Body of pancreas (tissue), 4 donors: ENCODE data around the gene PCYOX1L. TPM values are rescaled to one million over a fixed set of nuclear protein-coding genes. Genes with fewer than 3 reads are reported as not detected.

Experiments
- ATAC-seq: fragments of 150-250 bp; one replicate; pipeline ENCODE4 v1.9.1; 2016
- DNase-seq, 4 donors: peaks; one replicate each; pipeline ENCODE4 v3.0.0-alpha.2; 2019
- H3K27ac ChIP-seq, 4 donors: fragments of 200-600 bp; sonication (generic); 1 replicate in 3 of 4; 2 replicates in 1 of 4; pipeline versions ENCODE4 v1.5.1 to v1.6.1; 2016 to 2019; ENCODE audit warnings: mild to moderate bottlenecking in 1 of 4, mixed read lengths in 1 of 4, moderate library complexity in 1 of 4
- H3K27me3 ChIP-seq, 2 donors: fragments of 200-600 bp; sonication (generic); one replicate each; pipeline ENCODE4 v1.6.0; 2016; ENCODE audit warnings: mild to moderate bottlenecking in 1 of 2
- H3K36me3 ChIP-seq, 2 donors: fragments of 200-600 bp; sonication (generic); replicated peaks in 1 of 2; 2 replicates each; pipeline ENCODE4 v1.5.1; 2016; ENCODE audit warnings: low read depth in 2 of 2; ENCODE audit not compliant: insufficient read depth in 1 of 2
- H3K4me1 ChIP-seq: fragments of 200-600 bp; sonication (generic); one replicate; pipeline ENCODE4 v1.6.0; 2016
- H3K4me3 ChIP-seq, 2 donors: fragments of 200-600 bp; sonication (generic); 1 replicate in 1 of 2; 2 replicates in 1 of 2; pipeline ENCODE4 v1.5.1; 2016 to 2019
- H3K9me3 ChIP-seq, 3 donors: fragments of 200-600 bp; sonication (generic); 1 replicate in 2 of 3; 2 replicates in 1 of 3; pipeline ENCODE4 v1.5.1; 2016
- POLR2A ChIP-seq, 3 donors: fragments of 450-650 bp; IDR thresholded peaks; one replicate each; pipeline ENCODE4 v1.6.1; 2016; ENCODE audit warnings: antibody characterized with exemption in 3 of 3, mild to moderate bottlenecking in 2 of 3
- WGBS, 2 donors: methylation state at CpG; one replicate each; pipeline ENCODE4 v1.1.5; 2017; 5-methylcytosine and 5-hydroxymethylcytosine counted together
- intact Hi-C: fragments of 100-400 bp; cut with DNase I; formaldehyde crosslinking; loops from one replicate; pipeline ENCODE4 v1.15.1; 2023
- total RNA-seq, 2 donors: library from RNA; depleted of rRNA; stranded (reverse); fragments of >200 nt; gene quantifications; one replicate each; pipeline ENCODE4 v1.1.0, GENCODE V29; 2016
- TF ChIP-seq, protein P1 (sequence below), 7 experiments: fragments of 450-650 bp in 4 of 7; fragments of 200-600 bp in 3 of 7; sonication (generic) in 3 of 7; IDR thresholded peaks; one replicate each; pipeline ENCODE4 v1.5.1; 2016 to 2019; ENCODE audit warnings: antibody characterized with exemption in 7 of 7

Gene PCYOX1L
- total RNA-seq, 2 donors from 2014 or later: 3.9 to 5.6 TPM

GRCh38 chr5:149333711-149334443 is 24.0 kb upstream of the PCYOX1L start:
- H3K4me3 ChIP-seq: no peak overlapping the region
- DNase-seq (no peak), ATAC-seq (no peak)
- TF ChIP-seq, protein P1, sequence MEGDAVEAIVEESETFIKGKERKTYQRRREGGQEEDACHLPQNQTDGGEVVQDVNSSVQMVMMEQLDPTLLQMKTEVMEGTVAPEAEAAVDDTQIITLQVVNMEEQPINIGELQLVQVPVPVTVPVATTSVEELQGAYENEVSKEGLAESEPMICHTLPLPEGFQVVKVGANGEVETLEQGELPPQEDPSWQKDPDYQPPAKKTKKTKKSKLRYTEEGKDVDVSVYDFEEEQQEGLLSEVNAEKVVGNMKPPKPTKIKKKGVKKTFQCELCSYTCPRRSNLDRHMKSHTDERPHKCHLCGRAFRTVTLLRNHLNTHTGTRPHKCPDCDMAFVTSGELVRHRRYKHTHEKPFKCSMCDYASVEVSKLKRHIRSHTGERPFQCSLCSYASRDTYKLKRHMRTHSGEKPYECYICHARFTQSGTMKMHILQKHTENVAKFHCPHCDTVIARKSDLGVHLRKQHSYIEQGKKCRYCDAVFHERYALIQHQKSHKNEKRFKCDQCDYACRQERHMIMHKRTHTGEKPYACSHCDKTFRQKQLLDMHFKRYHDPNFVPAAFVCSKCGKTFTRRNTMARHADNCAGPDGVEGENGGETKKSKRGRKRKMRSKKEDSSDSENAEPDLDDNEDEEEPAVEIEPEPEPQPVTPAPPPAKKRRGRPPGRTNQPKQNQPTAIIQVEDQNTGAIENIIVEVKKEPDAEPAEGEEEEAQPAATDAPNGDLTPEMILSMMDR (IDR thresholded peaks at IDR 0.05): no peak
- TF ChIP-seq POLR2A (IDR thresholded peaks at IDR 0.05): no peak
- no peaks in the 10 kb centered on the region for H3K9me3 ChIP-seq
- H3K4me1 ChIP-seq: no peaks in the 10 kb centered on the region
- intact Hi-C loops: no loop called here
- 68 to 77% methylated on average over 2 of the region's 2 CpGs for WGBS, 2 donors
- H3K27ac ChIP-seq: no peak overlapping the region
- H3K27me3 ChIP-seq: no peaks in the 10 kb centered on the region
- no peaks in the 10 kb centered on the region for H3K36me3 ChIP-seq

- DNase-seq (no peak), ATAC-seq (no peak)
- Histone ChIP-seq H3K36me3 (no peaks in the 10 kb centered on the region), H3K9me3 (no peaks in the 10 kb centered on the region), H3K27me3 (no peaks in the 10 kb centered on the region), H3K4me3 (no peak overlapping the region), H3K27ac (no peak overlapping the region), H3K4me1 (no peaks in the 10 kb centered on the region)
- intact Hi-C loops: no loop called here
- 89 to 91% methylated on average over 4 of the region's 4 CpGs for WGBS, 2 donors
- TF ChIP-seq, protein P1 (IDR thresholded peaks at IDR 0.05): no peak
- no peak for TF ChIP-seq POLR2A (IDR thresholded peaks at IDR 0.05)
These were observed 20.1 kb upstream of the PCYOX1L start for GRCh38 chr5:149337736-149338135.

GRCh38 chr5:149338364-149338763 is 19.5 kb upstream of the PCYOX1L start:
- TF ChIP-seq POLR2A (IDR thresholded peaks at IDR 0.05): no peak
- TF ChIP-seq, protein P1 (IDR thresholded peaks at IDR 0.05): no peak
- Histone ChIP-seq H3K36me3 (no peaks in the 10 kb centered on the region), H3K4me3 (no peak overlapping the region), H3K27ac (no peak overlapping the region), H3K4me1 (no peaks in the 10 kb centered on the region), H3K27me3 (no peaks in the 10 kb centered on the region), H3K9me3 (no peaks in the 10 kb centered on the region)
- no peak for ATAC-seq
- 54 to 60% methylated on average over 1 of the region's 1 CpG for WGBS, 2 donors
- DNase-seq: no peak
- intact Hi-C loops: no loop called here

GRCh38 chr5:149340920-149341319 is 16.9 kb upstream of the PCYOX1L start:
- H3K4me3 ChIP-seq: no peak overlapping the region
- H3K27ac ChIP-seq: no peak overlapping the region
- peaks cover 11% of the 10 kb centered on the region for H3K4me1 ChIP-seq
- ATAC-seq: no peak
- 55 to 75% methylated on average over 1 of the region's 1 CpG for WGBS, 2 donors
- no peak for DNase-seq
- intact Hi-C loops: no loop called here
- TF ChIP-seq POLR2A (IDR thresholded peaks at IDR 0.05): no peak
- TF ChIP-seq, protein P1 (IDR thresholded peaks at IDR 0.05): no peak
- no peaks in the 10 kb centered on the region for H3K27me3 ChIP-seq
- H3K36me3 ChIP-seq: no peaks in the 10 kb centered on the region
- H3K9me3 ChIP-seq: no peaks in the 10 kb centered on the region

DNA sequence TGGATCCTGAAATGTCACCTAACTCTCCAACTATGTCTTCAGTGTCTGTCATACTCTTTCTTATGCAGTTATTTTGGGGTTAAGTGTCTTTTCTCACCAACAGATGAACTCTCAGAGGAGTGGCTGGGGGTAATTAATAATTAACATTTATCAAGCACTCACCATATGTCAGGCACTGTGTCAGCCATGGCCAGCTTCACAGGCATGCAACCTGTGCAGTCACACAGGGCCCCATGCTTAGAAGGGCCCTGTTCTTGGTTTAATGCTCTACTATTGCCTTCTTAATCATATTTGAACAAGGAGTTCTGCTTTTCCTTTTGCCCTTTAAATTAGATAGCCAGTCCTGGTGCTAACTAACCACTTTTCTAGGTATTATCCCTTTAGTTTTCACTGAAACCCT is 16.0 kb upstream of the PCYOX1L start:
- no peaks in the 10 kb centered on the region for H3K36me3 ChIP-seq
- no peak for TF ChIP-seq POLR2A (IDR thresholded peaks at IDR 0.05)
- TF ChIP-seq, protein P1 (IDR thresholded peaks at IDR 0.05): no peak
- H3K27ac ChIP-seq: no peak overlapping the region
- DNase-seq (no peak), ATAC-seq (no peak)
- H3K4me3 ChIP-seq: no peak overlapping the region
- H3K27me3 ChIP-seq: no peaks in the 10 kb centered on the region
- peaks cover 17% of the 10 kb centered on the region for H3K4me1 ChIP-seq
- intact Hi-C loops: no loop called here
- H3K9me3 ChIP-seq: no peaks in the 10 kb centered on the region
